ENCODE measurements around the gene FAM78B.

GRCh38 chr1:166170726-166171125, 3.9 kb upstream of the FAM78B start:
- TF ChIP-seq, protein P1, sequence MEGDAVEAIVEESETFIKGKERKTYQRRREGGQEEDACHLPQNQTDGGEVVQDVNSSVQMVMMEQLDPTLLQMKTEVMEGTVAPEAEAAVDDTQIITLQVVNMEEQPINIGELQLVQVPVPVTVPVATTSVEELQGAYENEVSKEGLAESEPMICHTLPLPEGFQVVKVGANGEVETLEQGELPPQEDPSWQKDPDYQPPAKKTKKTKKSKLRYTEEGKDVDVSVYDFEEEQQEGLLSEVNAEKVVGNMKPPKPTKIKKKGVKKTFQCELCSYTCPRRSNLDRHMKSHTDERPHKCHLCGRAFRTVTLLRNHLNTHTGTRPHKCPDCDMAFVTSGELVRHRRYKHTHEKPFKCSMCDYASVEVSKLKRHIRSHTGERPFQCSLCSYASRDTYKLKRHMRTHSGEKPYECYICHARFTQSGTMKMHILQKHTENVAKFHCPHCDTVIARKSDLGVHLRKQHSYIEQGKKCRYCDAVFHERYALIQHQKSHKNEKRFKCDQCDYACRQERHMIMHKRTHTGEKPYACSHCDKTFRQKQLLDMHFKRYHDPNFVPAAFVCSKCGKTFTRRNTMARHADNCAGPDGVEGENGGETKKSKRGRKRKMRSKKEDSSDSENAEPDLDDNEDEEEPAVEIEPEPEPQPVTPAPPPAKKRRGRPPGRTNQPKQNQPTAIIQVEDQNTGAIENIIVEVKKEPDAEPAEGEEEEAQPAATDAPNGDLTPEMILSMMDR (conservative IDR thresholded peaks at IDR 0.05; ENCODE audit: low read depth, low read length) = no peak
- no peak for TF ChIP-seq EZH2 (IDR thresholded peaks at IDR 0.05; ENCODE audit: borderline replicate concordance, low read depth, low read length, poor library complexity, severe bottlenecking)
